Endodermal cell (in vitro differentiated cells): ENCODE results near the gene NFE2L1. TPM values are rescaled to one million over a fixed set of nuclear protein-coding genes. Genes with fewer than 3 reads are reported as not detected.
"Not testable (repeated sequence)": the region's sequence is repeated elsewhere in the genome, so short reads cannot be mapped to it uniquely, and the experiment has no call there.

Experiments used
- DNase-seq: peaks from one replicate; pipeline ENCODE4 v3.0.0-alpha.2; 2017
- H3K27ac ChIP-seq: 2 replicates; pipeline ENCODE4 v1.5.1; 2013; ENCODE audit warnings: mild to moderate bottlenecking, low read depth, low read length, moderate library complexity
- H3K27me3 ChIP-seq: 2 replicates; pipeline ENCODE4 v1.6.1; 2013; ENCODE audit warnings: mild to moderate bottlenecking, low read length, moderate library complexity; ENCODE audit not compliant: insufficient read depth, control insufficient read depth, poor library complexity, severe bottlenecking
- H3K36me3 ChIP-seq: 2 replicates; pipeline ENCODE4 v1.7.0; 2013; ENCODE audit warnings: mild to moderate bottlenecking, low read length, moderate library complexity; ENCODE audit not compliant: control insufficient read depth, insufficient read depth
- H3K4me1 ChIP-seq: one replicate; pipeline ENCODE4 v1.7.0; 2013; ENCODE audit warnings: low read length; ENCODE audit not compliant: control insufficient read depth, insufficient read depth
- H3K4me3 ChIP-seq: 2 replicates; pipeline ENCODE4 v1.5.1; 2013; ENCODE audit warnings: mild to moderate bottlenecking, low read length, moderate library complexity
- H3K9ac ChIP-seq: 2 replicates; pipeline ENCODE4 v1.6.1; 2013; ENCODE audit warnings: mild to moderate bottlenecking, low read length, moderate library complexity; ENCODE audit not compliant: poor library complexity, severe bottlenecking; ENCODE audit errors: extremely low read depth
- H3K9me3 ChIP-seq: 2 replicates; pipeline ENCODE4 v1.6.1; 2013; ENCODE audit warnings: mild to moderate bottlenecking, low read length, moderate library complexity; ENCODE audit not compliant: control insufficient read depth
- H3K27ac Mint-ChIP-seq: 2 replicates; pipeline ENCODE4 v1.8.0; 2020; ENCODE audit warnings: mixed read lengths
- H3K27me3 Mint-ChIP-seq: 2 replicates; pipeline ENCODE4 v1.8.0; 2021; ENCODE audit warnings: mild to moderate bottlenecking, mixed read lengths; ENCODE audit not compliant: insufficient read depth
- H3K36me3 Mint-ChIP-seq: 2 replicates; pipeline ENCODE4 v1.8.0; 2020; ENCODE audit warnings: low read depth, mixed read lengths
- H3K4me1 Mint-ChIP-seq: 2 replicates; pipeline ENCODE4 v1.8.0; 2020; ENCODE audit warnings: mixed read lengths
- H3K4me3 Mint-ChIP-seq: 2 replicates; pipeline ENCODE4 v1.8.0; 2020; ENCODE audit warnings: mild to moderate bottlenecking, moderate library complexity, mixed read lengths
- H3K9me3 Mint-ChIP-seq: 2 replicates; pipeline ENCODE4 v1.8.0; 2020; ENCODE audit warnings: mild to moderate bottlenecking, mixed read lengths
- WGBS, 2 experiments: methylation state at CpG; one replicate each; pipeline versions ENCODE4 v1.1.5 to v1.1.7; 2013; ENCODE audit warnings: missing lambda C conversion rate in 2 of 2, mixed read lengths in 1 of 2; ENCODE audit not compliant: insufficient coverage in 1 of 2, insufficient read length in 1 of 2; 5-methylcytosine and 5-hydroxymethylcytosine counted together
- total RNA-seq, 2 donors: library from RNA; stranded (reverse); fragmentation: NEBNext Ultra II Directional in 1 of 2; extraction: Animal tissue kit (Norgen Biotek cat#: 25700) in 1 of 2; gene quantifications; 2 replicates in 1 of 2; 3 replicates in 1 of 2; pipeline ENCODE4 v1.2.1, GENCODE V29; 2021
- TF ChIP-seq, protein P1 (sequence below): fragments of 200-600 bp; sonication (generic); conservative IDR thresholded peaks from 2 replicates; pipeline ENCODE4 v1.5.0; 2021; ENCODE audit warnings: antibody characterized with exemption, mild to moderate bottlenecking

Gene NFE2L1
- total RNA-seq, 2 donors from 2014 or later = 122 to 135 TPM

DNA sequence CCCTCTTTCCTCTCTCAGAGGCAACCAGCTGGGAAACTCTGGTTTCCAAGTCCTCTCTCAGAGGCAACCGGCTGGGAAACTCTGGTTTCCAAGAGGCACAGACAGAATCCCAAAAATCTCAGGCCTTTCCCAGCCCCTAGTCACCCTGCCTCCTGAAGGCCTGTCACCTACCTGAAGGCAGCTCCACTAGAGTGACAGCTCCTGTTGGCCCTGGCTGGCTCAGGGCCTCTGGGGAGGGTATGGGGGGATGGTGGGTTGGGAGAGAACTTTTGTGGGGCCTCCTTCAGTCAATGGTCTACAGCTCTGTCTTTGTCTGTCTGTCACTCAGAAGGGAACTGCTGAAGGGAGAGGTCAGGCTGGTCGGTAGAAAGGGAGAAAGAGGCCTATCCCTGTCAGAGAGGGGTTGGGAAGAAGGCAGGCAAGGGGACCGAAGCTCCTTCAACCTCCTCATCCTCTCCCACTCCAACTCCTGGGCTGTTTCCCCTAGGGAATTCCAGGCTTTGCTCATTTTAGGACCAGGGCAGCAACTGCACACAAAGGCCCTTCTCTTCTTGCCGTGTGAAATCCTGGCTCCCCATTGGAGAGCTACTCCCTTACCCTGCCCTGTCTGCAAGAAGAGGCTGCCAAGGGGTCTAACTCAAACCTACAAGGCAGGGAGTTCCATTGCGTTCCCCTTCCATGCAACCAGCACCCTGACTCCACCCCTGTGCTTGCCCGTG lies 34.1 kb upstream of the NFE2L1 start:
- Mint-ChIP-seq H3K4me3 (no peak overlapping the region), H3K9me3 (no peaks in the 10 kb centered on the region), H3K4me1 (no peaks in the 10 kb centered on the region), H3K36me3 (no peaks in the 10 kb centered on the region), H3K27me3 (peaks cover 43% of the 10 kb centered on the region), H3K27ac (no peak overlapping the region)
- peaks cover 4% of the 10 kb centered on the region for H3K4me1 ChIP-seq
- H3K4me3 ChIP-seq = no peak overlapping the region
- peaks cover 26% of the 10 kb centered on the region for H3K27me3 ChIP-seq
- WGBS, 2 experiments = 54 to 75% methylated on average over 4 to 6 of the region's 6 CpGs
- no peaks in the 10 kb centered on the region for H3K36me3 ChIP-seq
- DNase-seq = no peak
- TF ChIP-seq, protein P1, sequence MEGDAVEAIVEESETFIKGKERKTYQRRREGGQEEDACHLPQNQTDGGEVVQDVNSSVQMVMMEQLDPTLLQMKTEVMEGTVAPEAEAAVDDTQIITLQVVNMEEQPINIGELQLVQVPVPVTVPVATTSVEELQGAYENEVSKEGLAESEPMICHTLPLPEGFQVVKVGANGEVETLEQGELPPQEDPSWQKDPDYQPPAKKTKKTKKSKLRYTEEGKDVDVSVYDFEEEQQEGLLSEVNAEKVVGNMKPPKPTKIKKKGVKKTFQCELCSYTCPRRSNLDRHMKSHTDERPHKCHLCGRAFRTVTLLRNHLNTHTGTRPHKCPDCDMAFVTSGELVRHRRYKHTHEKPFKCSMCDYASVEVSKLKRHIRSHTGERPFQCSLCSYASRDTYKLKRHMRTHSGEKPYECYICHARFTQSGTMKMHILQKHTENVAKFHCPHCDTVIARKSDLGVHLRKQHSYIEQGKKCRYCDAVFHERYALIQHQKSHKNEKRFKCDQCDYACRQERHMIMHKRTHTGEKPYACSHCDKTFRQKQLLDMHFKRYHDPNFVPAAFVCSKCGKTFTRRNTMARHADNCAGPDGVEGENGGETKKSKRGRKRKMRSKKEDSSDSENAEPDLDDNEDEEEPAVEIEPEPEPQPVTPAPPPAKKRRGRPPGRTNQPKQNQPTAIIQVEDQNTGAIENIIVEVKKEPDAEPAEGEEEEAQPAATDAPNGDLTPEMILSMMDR = no peak
- H3K9ac ChIP-seq = no peak overlapping the region
- H3K9me3 ChIP-seq = no peaks in the 10 kb centered on the region
- peak overlapping the region; percentile 96 for H3K27ac ChIP-seq

DNA sequence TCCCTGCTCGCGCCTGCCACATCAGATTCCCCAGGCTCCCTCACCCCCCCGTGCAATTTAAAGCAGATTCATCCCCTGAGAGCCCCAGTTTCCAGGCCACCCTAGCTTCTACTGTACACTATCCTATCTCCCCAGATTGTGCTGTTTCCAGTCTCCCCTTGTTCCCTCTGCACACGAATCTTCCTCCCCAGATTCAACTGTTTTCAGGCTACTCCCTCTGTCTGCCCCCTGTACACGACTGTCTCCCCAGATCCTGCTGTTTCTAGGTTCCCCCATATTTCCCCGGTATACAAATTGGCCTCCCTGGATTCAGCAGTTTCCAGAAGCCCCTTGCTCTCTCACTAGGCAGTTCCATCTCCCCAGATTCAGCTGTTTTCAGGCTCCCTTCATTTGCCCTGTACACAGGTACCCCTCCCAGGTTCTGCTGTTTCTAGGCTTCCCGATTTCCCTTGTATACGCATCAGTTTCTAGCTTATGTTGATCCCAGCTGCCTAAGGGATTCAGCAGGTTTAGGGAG lies 33.5 kb upstream of the NFE2L1 start:
- peak overlapping the region; percentile 96 for H3K27ac ChIP-seq
- no peak for DNase-seq
- no peaks in the 10 kb centered on the region for H3K36me3 Mint-ChIP-seq
- no peak overlapping the region for H3K4me3 Mint-ChIP-seq
- H3K9me3 ChIP-seq = no peaks in the 10 kb centered on the region
- no peak overlapping the region for H3K27ac Mint-ChIP-seq
- H3K9ac ChIP-seq = no peak overlapping the region
- H3K4me1 Mint-ChIP-seq = no peaks in the 10 kb centered on the region
- TF ChIP-seq, protein P1 = no peak
- H3K27me3 ChIP-seq = peaks cover 26% of the 10 kb centered on the region
- H3K36me3 ChIP-seq = no peaks in the 10 kb centered on the region
- H3K9me3 Mint-ChIP-seq = no peaks in the 10 kb centered on the region
- WGBS, 2 experiments = 62 to 76% methylated on average over 6 to 8 of the region's 8 CpGs
- H3K27me3 Mint-ChIP-seq = peaks cover 43% of the 10 kb centered on the region
- H3K4me1 ChIP-seq = peaks cover 4% of the 10 kb centered on the region
- H3K4me3 ChIP-seq = no peak overlapping the region

DNA sequence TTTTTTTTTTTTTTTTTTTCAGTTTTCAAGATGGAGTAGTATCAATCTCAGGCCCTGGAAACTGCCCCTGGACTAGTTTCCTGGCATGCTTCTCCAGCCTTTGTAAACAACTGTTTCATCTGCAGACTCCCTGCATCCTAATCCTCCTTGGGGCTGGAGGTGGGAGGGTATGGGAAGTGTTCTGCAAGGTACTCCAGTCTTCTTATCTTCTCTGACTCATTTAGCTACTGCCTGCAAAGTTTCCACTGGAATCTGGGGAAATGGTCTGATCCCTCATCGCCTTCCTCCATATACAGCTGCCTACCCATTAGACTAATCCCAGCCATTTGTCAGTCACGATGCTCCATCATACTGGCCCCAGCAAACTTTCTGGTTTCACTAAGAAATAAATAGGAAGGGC lies 32.0 kb upstream of the NFE2L1 start:
- DNase-seq = peak; percentile 54
- Mint-ChIP-seq H3K27me3 (peaks cover 50% of the 10 kb centered on the region), H3K36me3 (no peaks in the 10 kb centered on the region), H3K9me3 (no peaks in the 10 kb centered on the region), H3K4me1 (no peaks in the 10 kb centered on the region), H3K27ac (no peak overlapping the region), H3K4me3 (no peak overlapping the region)
- 92 to 100% methylated on average over 1 to 2 of the region's 2 CpGs for WGBS, 2 experiments
- Histone ChIP-seq H3K27me3 (peaks cover 26% of the 10 kb centered on the region), H3K9ac (no peak overlapping the region), H3K27ac (peak overlapping the region; percentile 53), H3K4me3 (no peak overlapping the region), H3K9me3 (no peaks in the 10 kb centered on the region), H3K36me3 (no peaks in the 10 kb centered on the region), H3K4me1 (peaks cover 4% of the 10 kb centered on the region)
- TF ChIP-seq, protein P1 = no peak

DNA sequence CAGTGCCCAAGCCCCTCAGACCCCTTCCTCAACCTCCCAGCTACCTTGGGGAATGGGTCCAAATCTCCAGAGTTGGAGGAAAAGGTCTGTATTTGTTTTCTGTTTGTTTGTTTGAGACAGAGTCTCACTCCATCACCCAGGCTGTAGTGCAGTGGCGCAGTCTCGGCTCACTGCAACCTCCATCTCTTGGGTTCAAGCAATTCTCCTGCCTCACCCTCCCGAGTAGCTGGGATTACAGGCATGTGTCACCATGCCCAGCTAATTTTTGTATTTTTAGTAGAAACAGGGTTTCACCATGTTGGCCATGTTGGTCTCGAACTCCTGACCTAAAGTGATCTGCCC lies 30.4 kb upstream of the NFE2L1 start:
- not testable (repeated sequence) for H3K36me3 Mint-ChIP-seq, H3K4me3 Mint-ChIP-seq, H3K4me1 Mint-ChIP-seq, H3K9me3 ChIP-seq, H3K27ac Mint-ChIP-seq, H3K36me3 ChIP-seq, H3K4me1 ChIP-seq, H3K27ac ChIP-seq, DNase-seq, H3K9ac ChIP-seq, H3K9me3 Mint-ChIP-seq, H3K4me3 ChIP-seq
- 95 to 96% methylated on average over 4 of the region's 4 CpGs for WGBS, 2 experiments
- H3K27me3 Mint-ChIP-seq = peaks cover 48% of the 10 kb centered on the region
- peaks cover 16% of the 10 kb centered on the region for H3K27me3 ChIP-seq
